ENCODE data around the gene DEFB131B.
"Not testable (repeated sequence)": the region's sequence is repeated elsewhere in the genome, so short reads cannot be mapped to it uniquely, and the experiment has no call there.

Gene DEFB131B, protein sequence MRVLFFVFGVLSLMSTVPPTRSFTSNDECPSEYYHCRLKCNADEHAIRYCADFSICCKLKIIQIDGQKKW

DNA sequence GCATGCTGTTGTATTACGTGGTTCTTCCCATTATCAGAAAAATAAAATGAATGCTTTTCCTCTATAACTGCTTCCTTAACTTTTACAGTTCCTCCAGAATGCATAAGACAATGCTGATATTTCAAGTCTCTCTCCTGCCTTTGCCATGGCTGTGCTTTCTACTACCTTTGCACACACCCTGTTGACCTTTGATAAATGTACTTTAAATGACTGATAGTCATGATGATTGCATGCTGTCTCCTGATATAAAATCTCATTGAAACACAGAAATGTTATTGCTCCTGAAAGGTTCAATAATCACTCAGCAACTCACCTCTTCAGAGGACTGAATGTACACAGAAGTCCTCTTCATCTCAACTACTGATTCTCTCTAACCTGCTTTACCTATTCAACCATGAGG is at the start of gene DEFB131B:
Gene DEFB131B, plus strand, starts transcription at position 395 of the 400 bp plus-strand sequence. Its CDS starts 0 bp downstream, at position 395.
- DNase-seq: not testable (repeated sequence)

DNA sequence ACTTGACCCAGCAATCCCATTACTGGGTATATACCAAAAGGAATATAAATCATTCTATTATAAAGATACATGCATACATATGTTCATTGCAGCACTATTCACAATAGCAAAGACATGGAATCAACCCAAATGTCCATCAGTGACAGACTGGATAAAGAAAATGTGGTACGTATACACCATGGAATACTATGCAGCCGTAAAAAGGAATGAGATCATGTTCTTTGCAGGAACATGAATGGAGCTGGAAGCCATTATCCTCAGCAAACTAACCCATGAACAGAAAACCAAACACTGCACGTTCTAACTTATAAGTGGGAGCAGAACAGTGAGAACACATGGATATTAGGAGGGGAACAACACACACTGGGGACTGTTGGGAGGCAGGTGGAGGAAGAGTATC is 49.0 kb upstream of the DEFB131B start:
- not testable (repeated sequence) for DNase-seq

DNA sequence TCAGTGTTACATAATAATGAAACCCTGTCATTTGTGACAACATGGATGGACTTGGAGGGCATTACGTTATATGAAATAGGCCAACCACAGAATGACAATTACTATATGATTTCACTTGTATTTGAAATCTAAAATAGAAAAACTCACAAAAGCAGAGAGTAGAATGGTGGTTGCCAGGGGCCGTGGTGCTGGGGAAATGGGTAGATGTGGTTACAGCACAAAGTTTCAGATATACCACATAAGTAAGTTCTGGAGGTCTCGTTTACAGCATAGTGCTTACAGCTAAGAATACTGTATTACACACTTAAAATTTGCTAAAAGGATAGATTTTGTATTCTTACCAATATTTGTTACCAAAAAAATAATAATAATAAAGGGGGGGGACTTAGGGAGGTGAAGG is 48.6 kb upstream of the DEFB131B start:
- not testable (repeated sequence) for DNase-seq

- not testable (repeated sequence) for DNase-seq
These were observed 45.4 kb upstream of the DEFB131B start, which contains the start of gene DEFB108B for GRCh38 chr11:71832811-71833210. DEFB108B (plus strand) TSS chr11:71833200; CDS start chr11:71833200, 0 bp downstream.

GRCh38 chr11:71842720-71843119 is 35.5 kb upstream of the DEFB131B start:
- not testable (repeated sequence) for DNase-seq

- not testable (repeated sequence) for DNase-seq
These were observed 34.9 kb upstream of the DEFB131B start for GRCh38 chr11:71843355-71843754.

- DNase-seq: no peak
These were observed 34.4 kb upstream of the DEFB131B start for GRCh38 chr11:71843858-71844257.

DNA sequence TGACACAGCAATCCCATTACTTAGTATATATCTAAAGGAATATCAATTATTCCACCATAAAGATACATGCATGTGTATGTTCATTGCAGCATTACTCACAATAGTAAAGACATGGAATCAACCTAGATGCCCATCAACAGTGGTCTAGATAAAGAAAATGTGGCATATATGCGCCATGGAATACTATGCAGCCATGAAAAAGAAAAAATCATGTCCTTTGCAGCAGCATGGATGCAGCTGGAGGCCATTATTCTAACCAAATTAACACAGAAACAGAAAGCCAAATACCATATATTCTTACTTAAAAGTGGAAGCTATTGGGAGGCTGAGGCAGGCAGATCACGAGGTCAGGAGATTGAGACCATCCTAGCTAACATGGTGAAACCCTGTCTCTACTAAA is 24.4 kb upstream of the DEFB131B start:
- not testable (repeated sequence) for DNase-seq

- DNase-seq: not testable (repeated sequence)
These were observed 22.4 kb upstream of the DEFB131B start for GRCh38 chr11:71855880-71856279.

GRCh38 chr11:71860835-71861234 is 17.4 kb upstream of the DEFB131B start:
- not testable (repeated sequence) for DNase-seq

DNA sequence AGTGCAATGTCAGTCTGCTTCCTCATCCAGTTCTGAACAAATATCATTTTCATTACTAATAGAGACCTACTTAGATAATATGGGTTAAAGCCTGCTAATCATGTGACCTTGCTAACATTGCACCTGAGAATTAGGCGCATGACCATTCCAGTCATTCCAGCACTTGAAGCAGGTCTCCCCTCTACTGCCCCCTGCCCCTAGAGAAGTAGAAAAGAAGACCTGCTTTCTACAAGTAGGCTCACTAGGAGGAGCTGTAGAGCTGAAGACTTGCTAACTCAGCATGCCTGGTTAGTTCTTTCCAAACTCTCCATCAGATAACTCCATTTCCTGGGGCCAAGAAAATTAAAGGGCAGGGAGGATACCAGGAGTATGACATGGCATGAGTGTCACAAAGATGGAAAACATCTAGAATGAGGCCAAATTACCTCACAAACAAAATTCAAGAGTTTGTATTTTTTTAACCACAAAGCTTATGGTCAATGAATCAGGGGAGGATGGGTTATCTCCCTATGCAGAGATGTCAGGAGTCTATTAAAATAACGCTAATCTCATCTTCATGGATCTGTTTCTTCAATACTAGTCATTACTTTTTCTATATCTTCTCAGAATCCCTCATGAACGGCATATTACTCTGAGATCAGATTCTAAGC is 14.2 kb upstream of the DEFB131B start:
- peak; percentile 27 for DNase-seq

DNA sequence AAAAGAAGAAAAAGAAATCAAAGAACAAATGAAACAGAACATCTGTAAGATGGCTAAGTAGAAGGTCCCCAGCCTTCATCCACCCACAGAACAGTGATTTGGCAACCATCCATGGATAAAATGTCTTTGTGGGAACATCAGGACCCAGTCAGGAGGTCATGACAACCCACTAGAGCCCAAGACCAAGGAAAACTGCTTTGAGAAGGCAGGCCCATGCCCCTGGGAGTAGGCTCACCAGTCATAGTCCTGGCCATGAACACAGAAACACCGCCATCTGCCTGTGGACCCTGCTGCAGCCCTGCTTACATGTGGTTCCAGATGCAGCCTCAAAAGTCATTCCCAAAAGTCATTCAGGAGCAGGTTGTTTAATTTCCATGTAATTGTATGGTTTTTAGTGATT is 11.0 kb upstream of the DEFB131B start:
- DNase-seq: not testable (repeated sequence)

GRCh38 chr11:71869931-71870330 is 8.3 kb upstream of the DEFB131B start:
- DNase-seq: not testable (repeated sequence)

DNA sequence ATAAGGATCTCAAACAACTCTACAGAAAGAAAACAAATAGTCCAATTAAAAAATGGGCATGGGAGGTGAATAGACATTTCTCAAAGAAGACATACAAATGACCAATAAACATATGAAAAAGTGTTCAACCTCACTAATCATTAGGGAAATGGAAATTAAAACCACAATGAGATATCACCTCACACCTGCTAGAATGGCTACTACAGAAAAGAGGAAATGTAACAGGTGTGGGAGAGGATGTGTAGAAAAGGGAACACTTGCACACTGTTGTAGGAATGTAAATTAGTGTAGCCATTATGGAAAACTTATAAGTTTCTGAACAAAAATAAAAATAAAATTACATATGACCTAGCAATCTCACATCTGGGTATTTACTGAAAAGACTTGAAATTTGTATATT is 7.6 kb upstream of the DEFB131B start:
- not testable (repeated sequence) for DNase-seq

- DNase-seq: not testable (repeated sequence)
These were observed 2.0 kb upstream of the DEFB131B start for GRCh38 chr11:71876262-71876661.

GRCh38 chr11:71885806-71886205 is 7.6 kb downstream of the DEFB131B start:
- not testable (repeated sequence) for DNase-seq

GRCh38 chr11:71888335-71889010 is 10.2 kb downstream of the DEFB131B start:
- DNase-seq: not testable (repeated sequence)

DNA sequence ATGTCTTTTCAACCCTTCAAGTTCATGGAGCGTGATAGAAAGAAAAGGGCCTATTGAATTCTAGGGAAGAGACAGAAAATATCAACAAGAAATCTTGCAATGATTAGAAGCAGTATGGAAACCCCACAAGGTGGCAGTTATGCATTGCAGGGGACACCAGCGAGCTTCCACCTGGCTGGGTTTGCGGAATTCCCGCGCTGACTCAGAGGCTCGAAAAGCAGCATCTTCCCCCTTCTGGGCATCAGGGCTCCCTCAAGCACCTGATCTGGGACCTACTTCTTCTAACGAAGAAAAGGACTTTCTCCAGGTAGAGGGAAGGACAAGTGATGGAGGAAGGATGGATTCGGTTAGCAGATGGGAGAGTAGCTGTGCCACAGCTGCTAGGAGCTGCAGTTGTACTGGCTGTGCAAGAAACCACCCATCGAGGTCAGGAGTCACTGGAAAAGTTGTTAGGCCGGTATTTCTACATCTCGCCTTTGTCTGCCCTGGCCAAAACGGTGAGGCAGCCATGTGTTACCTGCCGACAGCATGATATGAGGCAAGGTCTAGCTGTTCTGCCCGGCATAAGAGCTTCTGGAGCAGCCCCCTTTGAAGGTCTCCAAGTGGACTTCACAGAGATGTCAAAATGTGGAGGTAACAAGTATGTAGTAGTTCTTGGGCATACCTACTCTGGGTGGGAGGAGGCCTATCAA is 11.1 kb downstream of the DEFB131B start:
- not testable (repeated sequence) for DNase-seq

GRCh38 chr11:71895961-71896360 is 17.7 kb downstream of the DEFB131B start:
- DNase-seq: no peak

- DNase-seq: not testable (repeated sequence)
These were observed 22.9 kb downstream of the DEFB131B start for GRCh38 chr11:71901137-71901536.

GRCh38 chr11:71908218-71908617 is 30.0 kb downstream of the DEFB131B start:
- DNase-seq: no peak

- not testable (repeated sequence) for DNase-seq
These were observed 32.5 kb downstream of the DEFB131B start for GRCh38 chr11:71910775-71911174.

GRCh38 chr11:71911321-71911985 is 33.2 kb downstream of the DEFB131B start:
- not testable (repeated sequence) for DNase-seq

All from NCI-H1105 (cell line).